SK-N-SH (cell line): ENCODE measurements around the gene MCRIP2. TPM values are rescaled to one million over a fixed set of nuclear protein-coding genes. Genes with fewer than 3 reads are reported as not detected.

Experiments
- CTCF ChIA-PET: fragments of 300-600, 350-600 bp; formaldehyde crosslinking; extraction: SDS; loops from one replicate; lab custom pipeline; 2021; lab: Yijun Ruan, JAX
- POLR2A ChIA-PET: fragments of 350-600 bp; sonication (Branson Sonifier 250); formaldehyde crosslinking; extraction: SDS; loops from one replicate; lab custom pipeline; 2020; ENCODE audit warnings: antibody characterized with exemption, inconsistent platforms; lab: Yijun Ruan, JAX
- DNase-seq: peaks from one replicate; pipeline ENCODE4 v3.0.0; 2012
- H2AFZ ChIP-seq: fragments of 200-600 bp; sonication (generic); 2 replicates; pipeline ENCODE4 v1.8.1; 2016; ENCODE audit warnings: antibody characterized with exemption, mild to moderate bottlenecking, low read depth
- H3F3A ChIP-seq: fragments of 200-600 bp; sonication (generic); replicated peaks from 2 replicates; pipeline ENCODE3; 2016; ENCODE audit warnings: antibody characterized with exemption, mild to moderate bottlenecking; ENCODE audit not compliant: insufficient read depth
- H3K27ac ChIP-seq, 2 experiments: fragments of 200-500 bp in 1 of 2; fragments of 200-600 bp in 1 of 2; sonication (Bioruptor generic) in 1 of 2; sonication (generic), shearing (Covaris generic) in 1 of 2; 2 replicates each; pipeline versions ENCODE4 v1.5.1 to v1.6.1; 2014 to 2016; ENCODE audit warnings: low read depth in 2 of 2, inconsistent platforms in 1 of 2, low read length in 1 of 2, mild to moderate bottlenecking in 1 of 2, mixed read lengths in 1 of 2
- H3K27me3 ChIP-seq: fragments of 200-600 bp; sonication (generic), shearing (Covaris generic); 2 replicates; pipeline ENCODE4 v1.6.1; 2016; ENCODE audit warnings: mixed run types; ENCODE audit not compliant: insufficient read depth
- H3K36me3 ChIP-seq, 2 experiments: fragments of 200-500 bp in 1 of 2; fragments of 200-600 bp in 1 of 2; sonication (Bioruptor generic) in 1 of 2; sonication (generic) in 1 of 2; replicated peaks in 1 of 2; 2 replicates each; pipeline versions ENCODE3 to v1.5.1; 2014 to 2016; ENCODE audit warnings: low read length in 1 of 2, mild to moderate bottlenecking in 1 of 2; ENCODE audit not compliant: insufficient read depth in 2 of 2, control insufficient read depth in 1 of 2
- H3K4me1 ChIP-seq, 2 experiments: fragments of 200-500 bp in 1 of 2; fragments of 200-600 bp in 1 of 2; sonication (Bioruptor generic) in 1 of 2; sonication (generic), shearing (Covaris generic) in 1 of 2; 2 replicates each; pipeline versions ENCODE4 v1.5.1 to v1.6.1; 2014 to 2016; ENCODE audit warnings: low read depth in 1 of 2, low read length in 1 of 2, mixed run types in 1 of 2; ENCODE audit not compliant: insufficient read depth in 2 of 2, control insufficient read depth in 1 of 2
- H3K4me2 ChIP-seq: fragments of 200-600 bp; sonication (generic), shearing (Covaris generic); 2 replicates; pipeline ENCODE4 v1.6.1; 2017; ENCODE audit warnings: mixed run types
- H3K4me3 ChIP-seq, 2 experiments: fragments of 200-500 bp in 1 of 2; fragments of 200-600 bp in 1 of 2; sonication (Bioruptor generic) in 1 of 2; sonication (generic), shearing (Covaris generic) in 1 of 2; 2 replicates each; pipeline versions ENCODE4 v1.5.1 to v1.8.1; 2014 to 2016; ENCODE audit warnings: low read depth in 2 of 2, inconsistent platforms in 1 of 2, low read length in 1 of 2, mild to moderate bottlenecking in 1 of 2, mixed read lengths in 1 of 2, moderate library complexity in 1 of 2
- H3K79me2 ChIP-seq: fragments of 200-600 bp; sonication (generic); 2 replicates; pipeline ENCODE4 v1.8.1; 2017; ENCODE audit warnings: mild to moderate bottlenecking; ENCODE audit not compliant: insufficient read depth
- H3K9ac ChIP-seq: fragments of 200-600 bp; sonication (generic); 2 replicates; pipeline ENCODE4 v1.6.1; 2017; ENCODE audit warnings: mixed run types
- H3K9me2 ChIP-seq: fragments of 200-600 bp; sonication (generic); 2 replicates; pipeline ENCODE4 v1.6.1; 2017; ENCODE audit warnings: mixed run types
- H3K9me3 ChIP-seq: fragments of 200-600 bp; sonication (generic); 2 replicates; pipeline ENCODE4 v1.6.1; 2017; ENCODE audit warnings: mixed run types, mild to moderate bottlenecking, moderate library complexity
- H4K20me1 ChIP-seq: fragments of 200-600 bp; sonication (generic); 2 replicates; pipeline ENCODE4 v1.6.1; 2017; ENCODE audit warnings: mild to moderate bottlenecking, mixed run types; ENCODE audit not compliant: insufficient read depth
- EP300 ChIP-seq, 2 experiments: IDR thresholded peaks; 2 replicates each; pipeline versions ENCODE4 v1.4.0 to v1.6.1; 2012; ENCODE audit warnings: borderline replicate concordance in 1 of 2, low read depth in 1 of 2, low read length in 1 of 2
- MEF2A ChIP-seq: IDR thresholded peaks from 2 replicates; pipeline ENCODE4 v1.4.0; 2012; ENCODE audit warnings: low read depth, borderline replicate concordance
- MXI1 ChIP-seq: IDR thresholded peaks from 2 replicates; pipeline ENCODE4 v1.6.1; 2012; ENCODE audit warnings: mild to moderate bottlenecking, low read depth, low read length, improper control_type of control experiment
- NRF1 ChIP-seq: IDR thresholded peaks from 2 replicates; pipeline ENCODE4 v1.6.1; 2012; ENCODE audit warnings: low read depth, mild to moderate bottlenecking, low read length
- PBX3 ChIP-seq: IDR thresholded peaks from 2 replicates; pipeline ENCODE4; 2012
- POLR2AphosphoS5 ChIP-seq: IDR thresholded peaks from 2 replicates; pipeline ENCODE4 v1.6.1; 2012; ENCODE audit warnings: low read depth, low read length
- RCOR1 ChIP-seq: fragments of 150-350 bp; IDR thresholded peaks from 2 replicates; pipeline ENCODE4 v1.6.1; 2017; ENCODE audit warnings: antibody characterized with exemption, low read length
- REST ChIP-seq: IDR thresholded peaks from 2 replicates; pipeline ENCODE4 v1.6.1; 2012; ENCODE audit warnings: mild to moderate bottlenecking, low read depth, low read length, moderate library complexity
- SMC3 ChIP-seq: IDR thresholded peaks from 2 replicates; pipeline ENCODE4 v1.6.1; 2012; ENCODE audit warnings: low read depth, low read length, improper control_type of control experiment
- TAF1 ChIP-seq: IDR thresholded peaks from 2 replicates; pipeline ENCODE4 v1.6.1; 2012; ENCODE audit warnings: low read depth, mild to moderate bottlenecking, low read length, moderate library complexity, borderline replicate concordance
- USF2 ChIP-seq: fragments of 150-350 bp; IDR thresholded peaks from 2 replicates; pipeline ENCODE4 v1.6.1; 2017; ENCODE audit warnings: antibody characterized with exemption, low read length, low read depth, borderline replicate concordance
- WGBS: methylation state at CpG from one replicate; pipeline ENCODE4 v1.1.6; 2017; ENCODE audit warnings: low lambda C conversion rate; 5-methylcytosine and 5-hydroxymethylcytosine counted together
- polyA plus RNA-seq, 3 experiments: library from polyadenylated mRNA; depleted of rRNA; stranded (reverse); fragments of >200 nt; gene quantifications; 2 replicates each; pipeline ENCODE4 v1.2.3, GENCODE V29; 2012
- TF ChIP-seq, protein P1 (sequence below): IDR thresholded peaks from 2 replicates; pipeline ENCODE4 v1.4.0; 2012; ENCODE audit warnings: low read depth, borderline replicate concordance

Gene MCRIP2
- polyA plus RNA-seq, 1 of the 3 experiments (the other 2 are of a cell fraction): 36.9 TPM

- Histone ChIP-seq H4K20me1 (no peaks in the 10 kb centered on the region; the same call in 1 of the 2 replicates), H3K9ac (no peak overlapping the region), H3K4me2 (no peak overlapping the region), H3K4me3 (no peak overlapping the region), H3K27me3 (no peaks in the 10 kb centered on the region), H3K79me2 (peaks cover 12% of the 10 kb centered on the region; the same call in 1 of the 2 replicates), H3K36me3 (peaks cover 0 to 16% of the 10 kb centered on the region in 2 experiments), H2AFZ (no peak overlapping the region), H3K4me1 (peaks cover 6 to 36% of the 10 kb centered on the region in 2 experiments; a peak in 2 of 4 replicates), H3K9me2 (no peaks in the 10 kb centered on the region), H3F3A (no peaks in the 10 kb centered on the region), H3K27ac (no peak overlapping the region), H3K9me3 (no peaks in the 10 kb centered on the region)
- no peak for DNase-seq
- WGBS: 88% methylated on average over 9 of the region's 9 CpGs
- ChIA-PET POLR2A (no interaction called here), CTCF (interaction anchor here (1.4 kb wide), 1 partner anchor 16 kb away, joined by 6 read pairs; no protein-coding TSS in a partner anchor)
- no peak for TF ChIP-seq SMC3
- no peak for TF ChIP-seq USF2
Measured at GRCh38 chr16:631808-632358, 9.7 kb upstream of the MCRIP2 start.

DNA sequence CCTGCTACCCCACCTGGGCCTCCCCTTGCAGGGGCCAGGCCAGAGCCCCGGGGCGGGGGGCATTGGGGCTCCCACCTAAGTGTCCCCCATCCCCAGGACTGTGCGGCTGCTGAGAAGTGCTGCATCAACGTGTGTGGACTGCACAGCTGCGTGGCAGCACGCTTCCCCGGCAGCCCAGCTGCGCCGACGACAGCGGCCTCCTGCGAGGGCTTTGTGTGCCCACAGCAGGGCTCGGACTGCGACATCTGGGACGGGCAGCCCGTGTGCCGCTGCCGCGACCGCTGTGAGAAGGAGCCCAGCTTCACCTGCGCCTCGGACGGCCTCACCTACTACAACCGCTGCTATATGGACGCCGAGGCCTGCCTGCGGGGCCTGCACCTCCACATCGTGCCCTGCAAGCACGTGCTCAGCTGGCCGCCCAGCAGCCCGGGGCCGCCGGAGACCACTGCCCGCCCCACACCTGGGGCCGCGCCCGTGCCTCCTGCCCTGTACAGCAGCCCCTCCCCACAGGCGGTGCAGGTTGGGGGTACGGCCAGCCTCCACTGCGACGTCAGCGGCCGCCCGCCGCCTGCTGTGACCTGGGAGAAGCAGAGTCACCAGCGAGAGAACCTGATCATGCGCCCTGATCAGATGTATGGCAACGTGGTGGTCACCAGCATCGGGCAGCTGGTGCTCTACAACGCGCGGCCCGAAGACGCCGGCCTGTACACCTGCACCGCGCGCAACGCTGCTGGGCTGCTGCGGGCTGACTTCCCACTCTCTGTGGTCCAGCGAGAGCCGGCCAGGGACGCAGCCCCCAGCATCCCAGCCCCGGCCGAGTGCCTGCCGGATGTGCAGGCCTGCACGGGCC is 8.9 kb upstream of the MCRIP2 start:
- Histone ChIP-seq H3K9ac (no peak overlapping the region), H3F3A (no peaks in the 10 kb centered on the region), H4K20me1 (no peaks in the 10 kb centered on the region; the same call in 1 of the 2 replicates), H3K4me3 (no peak overlapping the region), H3K36me3 (peaks cover 0 to 16% of the 10 kb centered on the region in 2 experiments), H3K27ac (no peak overlapping the region), H3K9me2 (no peaks in the 10 kb centered on the region), H3K4me2 (no peak overlapping the region), H2AFZ (no peak overlapping the region), H3K4me1 (peaks cover 0 to 42% of the 10 kb centered on the region in 2 experiments; a peak in 1 of 4 replicates), H3K79me2 (peaks cover 12% of the 10 kb centered on the region; the same call in 1 of the 2 replicates), H3K27me3 (no peaks in the 10 kb centered on the region), H3K9me3 (no peaks in the 10 kb centered on the region)
- ChIA-PET CTCF (interaction anchor here (0.6 kb wide), 1 partner anchor 30 kb away, joined by 3 read pairs; no protein-coding TSS in a partner anchor), POLR2A (no interaction called here)
- TF ChIP-seq POLR2AphosphoS5 (no peak), EP300 (IDR thresholded peaks at IDR 0.05; ENCODE audit: borderline replicate concordance in 1 of 2, low read depth in 1 of 2, low read length in 1 of 2) (no peak), MEF2A (no peak), NRF1 (no peak), TAF1 (no peak), SMC3 (no peak), REST (no peak), MXI1 (no peak), RCOR1 (no peak), PBX3 (no peak)
- TF ChIP-seq, protein P1, sequence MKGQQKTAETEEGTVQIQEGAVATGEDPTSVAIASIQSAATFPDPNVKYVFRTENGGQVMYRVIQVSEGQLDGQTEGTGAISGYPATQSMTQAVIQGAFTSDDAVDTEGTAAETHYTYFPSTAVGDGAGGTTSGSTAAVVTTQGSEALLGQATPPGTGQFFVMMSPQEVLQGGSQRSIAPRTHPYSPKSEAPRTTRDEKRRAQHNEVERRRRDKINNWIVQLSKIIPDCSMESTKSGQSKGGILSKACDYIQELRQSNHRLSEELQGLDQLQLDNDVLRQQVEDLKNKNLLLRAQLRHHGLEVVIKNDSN: no peak
- WGBS: 97% methylated on average over 24 of the region's 67 CpGs
- no peak for DNase-seq
